HepG2 (cell line): ENCODE results near the gene SCT. TPM values are rescaled to one million over a fixed set of nuclear protein-coding genes. Genes with fewer than 3 reads are reported as not detected.
A peak's percentile ranks its signal among the peaks of the same experiment; 100 is the strongest.

ENCODE experiments used
- ATAC-seq: fragments of 200-7000 bp; cut with Tn5 transposase; 3 replicates; pipeline ENCODE4 v1.9.1; 2020; ENCODE audit warnings: mild to moderate bottlenecking, moderate library complexity
- BruUV-seq: library from RNA; stranded (reverse); fragments of 400-500 nt; replicated peaks from 2 replicates; lab custom pipeline; 2021; lab: Mats Ljungman, UMichigan
- CTCF ChIA-PET: fragments of 300-600 bp; formaldehyde crosslinking; extraction: SDS; loops from one replicate; lab custom pipeline; 2021; ENCODE audit warnings: low total read pairs, inconsistent platforms, low intra/inter-chr PET ratio; lab: Yijun Ruan, JAX
- POLR2A ChIA-PET: fragments of 350-600 bp; sonication (Branson Sonifier 250); formaldehyde crosslinking; loops from one replicate; lab custom pipeline; 2020; ENCODE audit warnings: antibody characterized with exemption, inconsistent platforms; lab: Yijun Ruan, JAX
- DNase-seq: peaks from one replicate; pipeline ENCODE4 v3.0.0-alpha.2; 2015; ENCODE audit warnings: low spot score
- FAIRE-seq: peaks from 3 replicates; lab custom pipeline; 2011; peaks lifted over from hg19 to GRCh38; lab: Jason Lieb, UNC
- H2AFZ ChIP-seq: one replicate; pipeline ENCODE4 v1.6.1; 2011; ENCODE audit warnings: low read length, inconsistent platforms
- H3K27ac ChIP-seq: fragments of 300-600 bp; 3 replicates; pipeline ENCODE4 v1.8.0; 2011; ENCODE audit warnings: mixed run types, mild to moderate bottlenecking, mixed read lengths, low read length, inconsistent platforms; ENCODE audit not compliant: insufficient read depth; ENCODE audit errors: extremely low read length
- H3K27me3 ChIP-seq, 2 experiments: fragments of 200-600 bp in 1 of 2; 2 replicates in 1 of 2; 3 replicates in 1 of 2; pipeline versions ENCODE4 v1.6.0 to v1.8.0; 2011; ENCODE audit warnings: low read length in 2 of 2, mild to moderate bottlenecking in 2 of 2, moderate library complexity in 2 of 2, inconsistent platforms in 1 of 2; ENCODE audit not compliant: insufficient read depth in 2 of 2, control insufficient read depth in 1 of 2
- H3K36me3 ChIP-seq, 2 experiments: fragments of 200-600 bp in 1 of 2; replicated peaks in 1 of 2; 2 replicates in 1 of 2; 3 replicates in 1 of 2; pipeline versions ENCODE4 v1.5.1 to v1.8.0; 2011; ENCODE audit warnings: low read length in 2 of 2, inconsistent platforms in 1 of 2; ENCODE audit not compliant: insufficient read depth in 2 of 2, control insufficient read depth in 1 of 2
- H3K4me1 ChIP-seq: 2 replicates; pipeline ENCODE4 v1.5.1; 2012; ENCODE audit warnings: low read length, inconsistent platforms; ENCODE audit not compliant: insufficient read depth
- H3K4me2 ChIP-seq: 2 replicates; pipeline ENCODE4 v1.6.0; 2011; ENCODE audit warnings: low read depth, low read length, inconsistent platforms
- H3K4me3 ChIP-seq, 3 experiments: fragments of 200-600 bp in 1 of 3; sonication (generic), shearing (Covaris generic) in 1 of 3; replicated peaks in 1 of 3; 2 replicates each; pipeline ENCODE4 v1.5.1; 2011 to 2016; ENCODE audit warnings: low read length in 3 of 3, inconsistent platforms in 2 of 3, low read depth in 2 of 3, mild to moderate bottlenecking in 2 of 3, control low read depth in 1 of 3, mixed read lengths in 1 of 3; ENCODE audit not compliant: insufficient read depth in 1 of 3
- H3K79me2 ChIP-seq: one replicate; pipeline ENCODE4 v1.6.1; 2011; ENCODE audit warnings: low read length, inconsistent platforms; ENCODE audit not compliant: insufficient read depth
- H3K9ac ChIP-seq: 2 replicates; pipeline ENCODE4 v1.6.0; 2011; ENCODE audit warnings: mild to moderate bottlenecking, low read depth, low read length, inconsistent platforms; ENCODE audit not compliant: insufficient read depth
- H3K9me3 ChIP-seq: 2 replicates; pipeline ENCODE4 v1.5.1; 2012; ENCODE audit warnings: mild to moderate bottlenecking, low read length
- H4K20me1 ChIP-seq: 2 replicates; pipeline ENCODE4 v1.6.0; 2011; ENCODE audit warnings: inconsistent platforms, mild to moderate bottlenecking, low read length, moderate library complexity; ENCODE audit not compliant: insufficient read depth
- CHD2 ChIP-seq: IDR thresholded peaks from 2 replicates; pipeline ENCODE4 v1.6.1; 2011; ENCODE audit warnings: low read depth, low read length, improper control_type of control experiment
- ISL2 ChIP-seq: sonication (generic); formaldehyde crosslinking; IDR thresholded peaks from 2 replicates; pipeline ENCODE4 v1.5.0; 2020; ENCODE audit warnings: missing genetic modification reagents
- MED8 ChIP-seq: sonication (generic); formaldehyde crosslinking; IDR thresholded peaks from 2 replicates; pipeline ENCODE4 v1.8.1; 2023; ENCODE audit warnings: mild to moderate bottlenecking, missing genetic modification reagents; ENCODE audit not compliant: insufficient replicate concordance
- MTA1 ChIP-seq: sonication (generic); formaldehyde crosslinking; IDR thresholded peaks from 2 replicates; pipeline ENCODE4 v1.4.0; 2020; ENCODE audit warnings: missing genetic modification reagents, mild to moderate bottlenecking, borderline replicate concordance
- NR2F6 ChIP-seq, 2 experiments: IDR thresholded peaks; 2 replicates each; pipeline ENCODE4 v1.6.1; 2016; ENCODE audit warnings: antibody characterized with exemption in 1 of 2, mild to moderate bottlenecking in 1 of 2
- RARA ChIP-seq: IDR thresholded peaks from 2 replicates; pipeline ENCODE4 v1.6.1; 2016; ENCODE audit warnings: missing genetic modification reagents, missing compliant biosample characterization
- RFXANK ChIP-seq: IDR thresholded peaks from 2 replicates; pipeline ENCODE4 v1.6.1; 2016
- RXRA ChIP-seq: sonication (generic); formaldehyde crosslinking; IDR thresholded peaks from 2 replicates; pipeline ENCODE4 v1.5.1; 2020; ENCODE audit warnings: missing genetic modification reagents
- ZFP1 ChIP-seq: IDR thresholded peaks from 2 replicates; pipeline ENCODE4 v1.6.1; 2016
- ZNF253 ChIP-seq: sonication (generic); formaldehyde crosslinking; IDR thresholded peaks from 2 replicates; pipeline ENCODE4 v1.8.0; 2022; ENCODE audit warnings: mild to moderate bottlenecking, missing genetic modification reagents, borderline replicate concordance
- ZSCAN25 ChIP-seq: sonication (generic); formaldehyde crosslinking; IDR thresholded peaks from 2 replicates; pipeline ENCODE4 v1.8.0; 2022; ENCODE audit warnings: mild to moderate bottlenecking, missing genetic modification reagents
- WGBS: methylation state at CpG from one replicate; pipeline ENCODE4 v1.1.6; 2017; ENCODE audit warnings: low lambda C conversion rate; 5-methylcytosine and 5-hydroxymethylcytosine counted together
- in situ Hi-C: cut with HindIII; loops from 2 replicates; pipeline ENCODE4 v1.10.0; 2017; ENCODE audit warnings: low pct_unique_long_range_greater_than_20kb; ENCODE audit not compliant: extremely low pct_ligation_motif_present
- intact Hi-C: fragments of 100-400 bp; cut with micrococcal nuclease; formaldehyde crosslinking; loops from one replicate; pipeline ENCODE4 v1.10.0; 2022; ENCODE audit not compliant: unreplicated experiment
- polyA plus RNA-seq, 8 experiments: library from polyadenylated mRNA; depleted of rRNA in 3 of 8; stranded (reverse) in 7 of 8; unstranded in 1 of 8; fragments of >200 nt; fragmentation: Illumina TruSeq in 4 of 8; extraction: Trizol in 4 of 8; gene quantifications; 2 replicates each; pipeline versions ENCODE4 v1.2.1 to v1.2.3, GENCODE V29; 2011 to 2016; ENCODE audit warnings: low read depth in 4 of 8, missing spikeins in 1 of 8, mixed read lengths in 1 of 8; ENCODE audit not compliant: insufficient read depth in 1 of 8
- total RNA-seq, 5 experiments: library from RNA; depleted of rRNA; stranded (reverse); fragments of >200 nt; fragmentation: Illumina TruSeq; extraction: Trizol; gene quantifications; 2 replicates each; pipeline ENCODE4 v1.2.3, GENCODE V29; 2016; ENCODE audit warnings: low read depth in 1 of 5
- TF ChIP-seq, protein P1 (sequence below): sonication (generic); formaldehyde crosslinking; IDR thresholded peaks from 2 replicates; pipeline ENCODE4 v1.5.0; 2020; ENCODE audit warnings: mild to moderate bottlenecking, missing genetic modification reagents, moderate library complexity
- TF ChIP-seq, protein P2 (sequence below): IDR thresholded peaks from 2 replicates; pipeline ENCODE4 v1.6.1; 2012; ENCODE audit warnings: inconsistent platforms

Gene SCT
- total and polyA plus RNA-seq, 2 of the 13 experiments (the other 11 are each of a cell fraction or from before 2014, with no cell fraction given): not detected

DNA sequence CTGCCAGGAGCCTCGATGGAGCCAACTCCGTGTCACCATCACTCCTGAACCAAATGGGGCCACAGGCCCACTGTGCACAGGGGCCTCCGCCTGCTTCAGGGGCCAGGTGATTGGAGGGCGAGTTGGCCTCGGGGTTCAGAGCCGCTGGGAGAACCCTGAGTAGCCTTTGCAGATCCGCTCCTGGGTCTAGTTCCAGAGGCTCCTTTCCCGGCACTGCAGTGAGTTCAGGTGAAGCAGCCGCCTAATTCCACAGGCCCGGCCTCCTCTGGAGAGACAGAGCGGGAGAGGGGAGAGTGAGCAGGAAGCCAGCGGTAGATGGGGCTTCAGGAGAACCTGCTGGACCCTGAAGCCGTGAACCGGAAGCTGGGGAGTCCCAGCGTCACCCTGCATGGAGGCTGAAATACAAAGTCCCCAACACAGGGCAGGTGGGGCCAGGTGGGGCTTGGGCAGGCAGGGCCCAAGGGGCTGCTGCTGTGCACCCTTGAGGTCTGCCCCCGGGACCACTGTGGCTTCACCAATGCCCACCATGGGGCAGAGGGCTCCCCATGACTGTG, 32.6 kb upstream of the SCT start:
- no peak for TF ChIP-seq RARA (CRISPR knock-in tag)
- no peak for TF ChIP-seq MED8
- TF ChIP-seq ZFP1 (CRISPR knock-in tag): no peak
- no peak for TF ChIP-seq ZNF253
- TF ChIP-seq MTA1 (CRISPR knock-in tag): no peak
- TF ChIP-seq CHD2: no peak
- no peak for TF ChIP-seq ISL2 (CRISPR knock-in tag)
- TF ChIP-seq RFXANK (CRISPR knock-in tag): no peak
- TF ChIP-seq, all 625 proteins: peak for 0
- Histone ChIP-seq H3K9ac (no peak overlapping the region), H3K79me2 (no peaks in the 10 kb centered on the region), H3K4me1 (peaks cover 41% of the 10 kb centered on the region), H3K36me3 (peaks cover 16 to 40% of the 10 kb centered on the region in 2 experiments; a peak in 4 of 5 replicates), H3K4me2 (no peak overlapping the region), H3K27me3 (no peaks in the 10 kb centered on the region), H2AFZ (no peak overlapping the region), H4K20me1 (peaks cover 17% of the 10 kb centered on the region; the same call in 1 of the 2 replicates), H3K4me3 (no peak overlapping the region), H3K9me3 (no peaks in the 10 kb centered on the region), H3K27ac (no peak overlapping the region)
- BruUV-seq: no TSS peak
- POLR2A ChIA-PET: interaction anchor here (1.2 kb wide), 1 partner anchor 39 kb away, joined by 3 read pairs; no protein-coding TSS in a partner anchor
- CTCF ChIA-PET: no interaction called here
- in situ Hi-C loops: loop anchor here (5.0 kb wide), 2 partner anchors 68 to 108 kb away; no protein-coding TSS in a partner anchor
- no peak for DNase-seq
- ATAC-seq: no peak
- intact Hi-C loops: loop anchor here (10.0 kb wide), 1 partner anchor 45 kb away; the partner anchor contains the start of gene EPS8L2
- 98% methylated on average over 15 of the region's 16 CpGs for WGBS
- FAIRE-seq: no peak

DNA sequence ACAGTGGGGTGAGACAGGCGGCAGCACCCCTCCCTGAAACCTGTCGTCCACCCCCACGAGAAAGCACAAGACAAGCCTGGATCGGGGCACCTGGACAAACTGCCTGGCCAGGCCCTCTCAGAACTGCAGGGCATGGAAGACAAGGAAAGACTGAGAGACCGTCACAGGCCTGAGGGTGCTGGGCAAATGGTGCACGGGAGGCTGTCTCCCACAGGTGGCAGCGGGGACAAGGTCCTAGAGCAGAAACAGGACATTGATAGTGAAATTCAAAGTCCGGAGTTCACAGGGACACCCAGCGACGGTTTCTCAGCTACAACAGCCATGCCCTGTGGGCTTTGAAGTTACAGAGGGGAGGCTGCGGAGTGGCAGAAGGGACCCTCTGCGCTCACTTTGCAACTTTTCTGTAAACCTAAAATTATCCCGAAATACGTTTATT, 30.7 kb upstream of the SCT start:
- no peaks in the 10 kb centered on the region for H3K27me3 ChIP-seq
- peak overlapping the region in 1 of 3 experiments; percentile 23; a peak in 1 of 6 replicates for H3K4me3 ChIP-seq
- no TSS peak for BruUV-seq
- WGBS: 37% methylated on average over 14 of the region's 14 CpGs
- H3K79me2 ChIP-seq: no peaks in the 10 kb centered on the region
- CTCF ChIA-PET: no interaction called here
- intact Hi-C loops: loop anchor here (10.0 kb wide), 1 partner anchor 47 kb away; the partner anchor contains the start of gene EPS8L2
- FAIRE-seq (peak; percentile 39), DNase-seq (peak; percentile 71), ATAC-seq (peak; percentile 55)
- POLR2A ChIA-PET: interaction anchor here (1.1 to 1.2 kb wide), 2 partner anchors 48 to 82 kb away, joined by 3 read pairs; partner anchors contain the start of genes EPS8L2 and PHRF1
- peaks cover 47% of the 10 kb centered on the region for H3K4me1 ChIP-seq
- H3K36me3 ChIP-seq: peaks cover 16 to 36% of the 10 kb centered on the region in 2 experiments; a peak in 4 of 5 replicates
- peak overlapping the region; percentile 45; the same call in 1 of the 2 replicates for H3K9ac ChIP-seq
- H2AFZ ChIP-seq: no peak overlapping the region
- peaks cover 17% of the 10 kb centered on the region; the same call in 1 of the 2 replicates for H4K20me1 ChIP-seq
- peak overlapping the region; percentile 60 for H3K27ac ChIP-seq
- H3K9me3 ChIP-seq: no peaks in the 10 kb centered on the region
- in situ Hi-C loops: loop anchor here (5.0 kb wide), 1 partner anchor 70 kb away; no protein-coding TSS in a partner anchor
- peak overlapping the region; percentile 57 for H3K4me2 ChIP-seq
- TF ChIP-seq RXRA (peak; percentile 79), NR2F6 (IDR thresholded peaks at IDR 0.05) (no peak), NR2F6 (CRISPR knock-in tag; IDR thresholded peaks at IDR 0.05) (peak; percentile 52; the same call in 1 of the 2 replicates), ZSCAN25 (CRISPR knock-in tag) (peak; percentile 86)
- TF ChIP-seq, protein P1, sequence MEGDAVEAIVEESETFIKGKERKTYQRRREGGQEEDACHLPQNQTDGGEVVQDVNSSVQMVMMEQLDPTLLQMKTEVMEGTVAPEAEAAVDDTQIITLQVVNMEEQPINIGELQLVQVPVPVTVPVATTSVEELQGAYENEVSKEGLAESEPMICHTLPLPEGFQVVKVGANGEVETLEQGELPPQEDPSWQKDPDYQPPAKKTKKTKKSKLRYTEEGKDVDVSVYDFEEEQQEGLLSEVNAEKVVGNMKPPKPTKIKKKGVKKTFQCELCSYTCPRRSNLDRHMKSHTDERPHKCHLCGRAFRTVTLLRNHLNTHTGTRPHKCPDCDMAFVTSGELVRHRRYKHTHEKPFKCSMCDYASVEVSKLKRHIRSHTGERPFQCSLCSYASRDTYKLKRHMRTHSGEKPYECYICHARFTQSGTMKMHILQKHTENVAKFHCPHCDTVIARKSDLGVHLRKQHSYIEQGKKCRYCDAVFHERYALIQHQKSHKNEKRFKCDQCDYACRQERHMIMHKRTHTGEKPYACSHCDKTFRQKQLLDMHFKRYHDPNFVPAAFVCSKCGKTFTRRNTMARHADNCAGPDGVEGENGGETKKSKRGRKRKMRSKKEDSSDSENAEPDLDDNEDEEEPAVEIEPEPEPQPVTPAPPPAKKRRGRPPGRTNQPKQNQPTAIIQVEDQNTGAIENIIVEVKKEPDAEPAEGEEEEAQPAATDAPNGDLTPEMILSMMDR (CRISPR knock-in tag): peak; percentile 53
- TF ChIP-seq, protein P2, sequence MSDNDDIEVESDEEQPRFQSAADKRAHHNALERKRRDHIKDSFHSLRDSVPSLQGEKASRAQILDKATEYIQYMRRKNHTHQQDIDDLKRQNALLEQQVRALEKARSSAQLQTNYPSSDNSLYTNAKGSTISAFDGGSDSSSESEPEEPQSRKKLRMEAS: peak; percentile 32; the same call in 1 of the 2 replicates
